K562 (cell line): ENCODE measurements around the gene NACC1. TPM values are rescaled to one million over a fixed set of nuclear protein-coding genes. Genes with fewer than 3 reads are reported as not detected.

Experiments
- AFF1 ChIP-seq, 2 experiments: fragments of 450-650 bp; IDR thresholded peaks; 2 replicates each; pipeline ENCODE4 v1.6.1; 2018; ENCODE audit warnings: mild to moderate bottlenecking in 2 of 2, low read depth in 1 of 2; ENCODE audit not compliant: partially characterized antibody in 2 of 2
- ATF4 ChIP-seq: fragments of 450-650 bp; formaldehyde crosslinking; IDR thresholded peaks from 2 replicates; pipeline ENCODE4 v1.4.0; 2022; ENCODE audit warnings: mild to moderate bottlenecking, moderate library complexity
- DNMT1 ChIP-seq: fragments of 450-650 bp; IDR thresholded peaks from 2 replicates; pipeline ENCODE4 v1.6.1; 2016; ENCODE audit warnings: antibody characterized with exemption, mild to moderate bottlenecking
- HLTF ChIP-seq: fragments of 450-650 bp; IDR thresholded peaks from 2 replicates; pipeline ENCODE4 v1.6.1; 2016
- KDM5B ChIP-seq: fragments of 200-600 bp; sonication (generic); IDR thresholded peaks from 2 replicates; pipeline ENCODE4 v1.6.1; 2012; ENCODE audit warnings: low read depth, mild to moderate bottlenecking, moderate library complexity, low read length, control low read depth, inconsistent platforms; ENCODE audit not compliant: insufficient replicate concordance
- MAX ChIP-seq: sonication (generic); formaldehyde crosslinking; IDR thresholded peaks from 2 replicates; pipeline ENCODE4 v1.9.0; 2022; ENCODE audit warnings: mild to moderate bottlenecking, missing genetic modification reagents
- PHF8 ChIP-seq: fragments of 200-600 bp; sonication (generic); IDR thresholded peaks from 2 replicates; pipeline ENCODE4 v1.6.1; 2012; ENCODE audit warnings: mixed run types, mild to moderate bottlenecking, inconsistent platforms, low read length, moderate library complexity, borderline replicate concordance
- PKNOX1 ChIP-seq: fragments of 450-650 bp; IDR thresholded peaks from 2 replicates; pipeline ENCODE4 v1.6.1; 2016
- POLR2A ChIP-seq: fragments of 450-650 bp; conservative IDR thresholded peaks from 2 replicates; pipeline ENCODE4 v1.6.1; 2016
- POLR2G ChIP-seq: fragments of 200-400 bp; formaldehyde crosslinking; IDR thresholded peaks from 2 replicates; pipeline ENCODE4 v1.6.1; 2017; ENCODE audit warnings: low read depth, mild to moderate bottlenecking, antibody characterized with exemption, low read length, moderate library complexity
- RBM22 ChIP-seq: fragments of 200-400 bp; formaldehyde crosslinking; IDR thresholded peaks from 2 replicates; pipeline ENCODE4 v1.6.1; 2018; ENCODE audit warnings: low read length, low read depth; ENCODE audit not compliant: poor library complexity, severe bottlenecking
- SRSF3 ChIP-seq: fragments of 200-400 bp; formaldehyde crosslinking; IDR thresholded peaks from 2 replicates; pipeline ENCODE4 v1.6.1; 2016; ENCODE audit warnings: mild to moderate bottlenecking, low read length, moderate library complexity; ENCODE audit not compliant: insufficient read depth
- SUPT5H ChIP-seq: fragments of 450-650 bp; IDR thresholded peaks from 2 replicates; pipeline ENCODE4 v1.6.1; 2016
- TAF7 ChIP-seq: fragments of 450-650 bp; IDR thresholded peaks from 2 replicates; pipeline ENCODE4 v1.6.1; 2016; ENCODE audit warnings: missing genetic modification characterization, missing compliant biosample characterization
- THRAP3 ChIP-seq: fragments of 450-650 bp; IDR thresholded peaks from 2 replicates; pipeline ENCODE4 v1.6.1; 2016; ENCODE audit warnings: mild to moderate bottlenecking, inconsistent platforms, borderline replicate concordance
- ZC3H4 ChIP-seq: sonication (generic); formaldehyde crosslinking; IDR thresholded peaks from 2 replicates; pipeline ENCODE4 v1.9.0; 2021; ENCODE audit warnings: missing genetic modification reagents, borderline replicate concordance
- ZEB2 ChIP-seq: fragments of 450-650 bp; IDR thresholded peaks from 2 replicates; pipeline ENCODE4 v1.6.1; 2016
- ZNF282 ChIP-seq: sonication (generic); formaldehyde crosslinking; IDR thresholded peaks from 2 replicates; pipeline ENCODE4 v1.8.1; 2023; ENCODE audit warnings: missing genetic modification reagents
- ZNF511 ChIP-seq: sonication (generic); formaldehyde crosslinking; IDR thresholded peaks from 2 replicates; pipeline ENCODE4 v1.8.0; 2022; ENCODE audit warnings: mild to moderate bottlenecking, missing genetic modification reagents
- ZNF586 ChIP-seq: fragments of 450-650 bp; formaldehyde crosslinking; conservative IDR thresholded peaks from 2 replicates; pipeline ENCODE4 v1.4.0; 2020; ENCODE audit warnings: mild to moderate bottlenecking, moderate library complexity
- ZNF780A ChIP-seq: fragments of 250-450 bp; sonication (Bioruptor Pico); IDR thresholded peaks from 2 replicates; pipeline ENCODE4 v1.5.0; 2021; ENCODE audit warnings: mild to moderate bottlenecking
- ZSCAN32 ChIP-seq: fragments of 450-650 bp; formaldehyde crosslinking; IDR thresholded peaks from 2 replicates; pipeline ENCODE4 v1.4.0; 2020; ENCODE audit warnings: mild to moderate bottlenecking, moderate library complexity
- polyA plus RNA-seq, 8 experiments: library from polyadenylated mRNA; depleted of rRNA in 4 of 8; stranded (reverse) in 5 of 8; unstranded in 3 of 8; fragments of >200 nt; fragmentation: Nextera tagmentation in 2 of 8; fragmentation: Illumina TruSeq in 1 of 8; extraction: Ambion mirVana in 2 of 8; extraction: Trizol in 1 of 8; gene quantifications; 2 replicates each; pipeline versions ENCODE4 v1.2.1 to v1.2.3, GENCODE V29; 2011 to 2014; ENCODE audit warnings: inconsistent platforms in 1 of 8, missing spikeins in 1 of 8
- total RNA-seq, 7 experiments: library from RNA; depleted of rRNA in 6 of 7; stranded (reverse); fragments of >200 nt in 6 of 7; fragmentation: Illumina TruSeq in 2 of 7; extraction: Trizol in 2 of 7; gene quantifications; 2 replicates each; pipeline versions ENCODE4 v1.2.1 to v1.2.3, GENCODE V29; 2011 to 2021; ENCODE audit warnings: low replicate concordance in 1 of 7

The NACC1 gene
- total and polyA plus RNA-seq, 9 of the 15 experiments (the other 6 are each of a cell fraction or from before 2014, with no cell fraction given): 0.04 to 96.6 (median 25.8) TPM

- TF ChIP-seq DNMT1: no peak
- TF ChIP-seq ZNF586 (CRISPR knock-in tag): no peak
- no peak for TF ChIP-seq HLTF
- TF ChIP-seq ZNF282 (CRISPR knock-in tag): no peak
- TF ChIP-seq ZNF511 (CRISPR knock-in tag): 0 out of 2 replicates have a peak, but pooled peaks have one; percentile 53
- TF ChIP-seq POLR2G: peak; percentile 80
- no peak for TF ChIP-seq MAX
- peak; percentile 80 for TF ChIP-seq KDM5B
- 0 out of 2 replicates have a peak, but pooled peaks have one; percentile 5 for TF ChIP-seq SRSF3
- TF ChIP-seq SUPT5H: peak; percentile 79; the same call in 1 of the 2 replicates
- TF ChIP-seq ZEB2: no peak
- TF ChIP-seq THRAP3: no peak
- TF ChIP-seq ZNF780A: 0 out of 2 replicates have a peak, but pooled peaks have one; percentile 52
- peak; percentile 60; the same call in 1 of the 2 replicates for TF ChIP-seq POLR2A
- TF ChIP-seq ZSCAN32 (CRISPR knock-in tag): 0 out of 2 replicates have a peak, but pooled peaks have one; percentile 33
- TF ChIP-seq TAF7 (tag): 0 out of 2 replicates have a peak, but pooled peaks have one; percentile 41
- TF ChIP-seq ATF4 (CRISPR knock-in tag): no peak
- peak; percentile 29; the same call in 1 of the 2 replicates for TF ChIP-seq PHF8
- TF ChIP-seq ZC3H4 (CRISPR knock-in tag): peak; percentile 18; the same call in 1 of the 2 replicates
- TF ChIP-seq PKNOX1: peak; percentile 46; the same call in 1 of the 2 replicates
- peak in 1 of 2 experiments; percentile 53 for TF ChIP-seq AFF1 (IDR thresholded peaks at IDR 0.05; ENCODE audit: low read depth in 1 of 2, partially characterized antibody in 2 of 2)
- TF ChIP-seq RBM22: peak; percentile 46
Observed at GRCh38 chr19:13150931-13151604, 33.0 kb downstream of the NACC1 start (continued).
